ENCODE measurements around the gene CHTF18. TPM values are rescaled to one million over a fixed set of nuclear protein-coding genes. Genes with fewer than 3 reads are reported as not detected.

Gene CHTF18
- total and polyA plus RNA-seq, 2 of the 4 experiments (the other 2 are of a cell fraction): 3.2 to 21.4 TPM

DNA sequence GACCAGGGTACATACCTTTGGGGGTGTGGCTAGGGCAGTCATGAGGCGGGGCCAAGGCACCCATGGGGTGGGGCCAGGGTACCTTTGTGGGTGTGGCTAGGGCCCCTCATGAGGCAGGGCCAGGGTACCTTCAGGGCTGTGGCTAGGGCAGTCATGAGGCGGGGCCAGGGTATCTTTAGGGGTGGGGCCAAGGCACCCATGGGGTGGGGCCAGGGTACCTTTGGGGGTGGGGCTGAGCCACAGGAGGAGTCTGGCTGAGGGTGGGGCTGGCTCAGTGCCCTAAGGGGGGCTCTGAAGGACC lies 8.7 kb downstream of the CHTF18 start:
- Histone ChIP-seq H2BK20ac (ENCODE audit: low read depth, low read length) (no peak overlapping the region), H3K79me1 (ENCODE audit: low read depth in 1 of 2, low read length in 2 of 2) (no peaks in the 10 kb centered on the region), H3K36me3 (ENCODE audit: control insufficient read depth, insufficient read depth, low read length) (peaks cover 3% of the 10 kb centered on the region; the same call in 1 of the 2 replicates), H3K4ac (ENCODE audit: low read depth, low read length) (no peak overlapping the region), H3K27me3 (ENCODE audit: control insufficient read depth, insufficient read depth, low read length) (peaks cover 20% of the 10 kb centered on the region), H3K4me2 (ENCODE audit: low read depth, low read length) (no peak overlapping the region), H3K4me1 (ENCODE audit: control insufficient read depth, insufficient read depth, low read length) (no peaks in the 10 kb centered on the region), H4K5ac (ENCODE audit: low read depth, low read length) (no peak overlapping the region), H2BK15ac (ENCODE audit: low read depth, low read length) (no peak overlapping the region), H3K4me3 (ENCODE audit: insufficient read depth, low read depth, low read length) (no peak overlapping the region), H3K27ac (ENCODE audit: insufficient read depth, low read length) (no peak overlapping the region), H3K9me1 (ENCODE audit: insufficient read depth, low read length) (no peaks in the 10 kb centered on the region), H3K56ac (ENCODE audit: extremely low read depth, insufficient read depth, low read length) (no peak overlapping the region), H2AFZ (replicated peaks; ENCODE audit: low read length, poor library complexity) (no peak overlapping the region), H4K20me1 (ENCODE audit: insufficient read depth, low read length) (no peaks in the 10 kb centered on the region), H2BK120ac (ENCODE audit: low read depth, low read length) (no peak overlapping the region), H3K23ac (ENCODE audit: low read depth, low read length) (no peak overlapping the region), H3K14ac (replicated peaks; ENCODE audit: low read depth, low read length) (no peak overlapping the region), H4K8ac (ENCODE audit: low read depth in 2 of 2, low read length in 2 of 2) (no peak overlapping the region), H3K18ac (ENCODE audit: low read depth, low read length) (no peak overlapping the region), H3K9me3 (ENCODE audit: control insufficient read depth, insufficient read depth, low read length) (no peaks in the 10 kb centered on the region), H2AK5ac (ENCODE audit: low read depth, low read length) (no peak overlapping the region), H4K91ac (ENCODE audit: insufficient read depth, low read depth, low read length) (no peak overlapping the region), H2BK5ac (ENCODE audit: low read depth, low read length, poor library complexity, severe bottlenecking) (no peak overlapping the region), H2AK9ac (replicated peaks; ENCODE audit: low read depth, low read length, poor library complexity) (no peak overlapping the region), H3K9ac (ENCODE audit: low read depth, low read length) (no peak overlapping the region)
- no peak for DNase-seq
- no TSS peak for BruUV-seq (replicated peaks)
- 100% methylated on average over 1 of the region's 2 CpGs; no CpG with 5 or more reads in 1 of the 2 experiments for WGBS, 2 experiments (ENCODE audit: extremely low coverage in 2 of 2, insufficient read length in 1 of 2)
- ChIA-PET CTCF (no interaction called here), POLR2A (ENCODE audit: unreplicated experiment) (no interaction called here)
- no peak for TF ChIP-seq RCOR1 (IDR thresholded peaks at IDR 0.05; ENCODE audit: insufficient replicate concordance, low read length)
- no peak for TF ChIP-seq USF2 (IDR thresholded peaks at IDR 0.05; ENCODE audit: low read depth, low read length)
- TF ChIP-seq MAFK (IDR thresholded peaks at IDR 0.05; ENCODE audit: low read depth, low read length): no peak
- no peak for TF ChIP-seq BHLHE40 (IDR thresholded peaks at IDR 0.05; ENCODE audit: low read depth, low read length)
- no peak for TF ChIP-seq SMC3 (IDR thresholded peaks at IDR 0.05; ENCODE audit: low read depth, low read length)
- TF ChIP-seq, protein P1, sequence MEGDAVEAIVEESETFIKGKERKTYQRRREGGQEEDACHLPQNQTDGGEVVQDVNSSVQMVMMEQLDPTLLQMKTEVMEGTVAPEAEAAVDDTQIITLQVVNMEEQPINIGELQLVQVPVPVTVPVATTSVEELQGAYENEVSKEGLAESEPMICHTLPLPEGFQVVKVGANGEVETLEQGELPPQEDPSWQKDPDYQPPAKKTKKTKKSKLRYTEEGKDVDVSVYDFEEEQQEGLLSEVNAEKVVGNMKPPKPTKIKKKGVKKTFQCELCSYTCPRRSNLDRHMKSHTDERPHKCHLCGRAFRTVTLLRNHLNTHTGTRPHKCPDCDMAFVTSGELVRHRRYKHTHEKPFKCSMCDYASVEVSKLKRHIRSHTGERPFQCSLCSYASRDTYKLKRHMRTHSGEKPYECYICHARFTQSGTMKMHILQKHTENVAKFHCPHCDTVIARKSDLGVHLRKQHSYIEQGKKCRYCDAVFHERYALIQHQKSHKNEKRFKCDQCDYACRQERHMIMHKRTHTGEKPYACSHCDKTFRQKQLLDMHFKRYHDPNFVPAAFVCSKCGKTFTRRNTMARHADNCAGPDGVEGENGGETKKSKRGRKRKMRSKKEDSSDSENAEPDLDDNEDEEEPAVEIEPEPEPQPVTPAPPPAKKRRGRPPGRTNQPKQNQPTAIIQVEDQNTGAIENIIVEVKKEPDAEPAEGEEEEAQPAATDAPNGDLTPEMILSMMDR (conservative IDR thresholded peaks at IDR 0.05; ENCODE audit: low read depth, low read length): no peak
- TF ChIP-seq RFX5 (IDR thresholded peaks at IDR 0.05; ENCODE audit: low read depth, low read length): no peak
- TF ChIP-seq MXI1 (IDR thresholded peaks at IDR 0.05; ENCODE audit: borderline replicate concordance, low read depth, low read length): no peak
- TF ChIP-seq NFE2L2 (IDR thresholded peaks at IDR 0.05; ENCODE audit: low read depth, low read length): no peak
- TF ChIP-seq MAZ (IDR thresholded peaks at IDR 0.05; ENCODE audit: borderline replicate concordance, low read depth, low read length): no peak
- TF ChIP-seq CEBPB (IDR thresholded peaks at IDR 0.05; ENCODE audit: low read depth, low read length): no peak
- TF ChIP-seq FOS (IDR thresholded peaks at IDR 0.05; ENCODE audit: low read depth, low read length): no peak
- no peak for TF ChIP-seq ELK1 (IDR thresholded peaks at IDR 0.05; ENCODE audit: borderline replicate concordance, low read depth, low read length)
- no peak for TF ChIP-seq RAD21 (IDR thresholded peaks at IDR 0.05; ENCODE audit: low read length)
- TF ChIP-seq CHD1 (IDR thresholded peaks at IDR 0.05; ENCODE audit: low read depth, low read length): no peak
- TF ChIP-seq POLR2A (IDR thresholded peaks at IDR 0.05; ENCODE audit: low read depth, low read length): no peak
- in situ Hi-C loops (cut with MboI; ENCODE audit: low sequenced_read_pairs) (no loop called here), intact Hi-C loops (cut with micrococcal nuclease) (no loop called here), dilution Hi-C loops (cut with HindIII; ENCODE audit: low sequenced_read_pairs, unreplicated experiment) (no loop called here)
- ATAC-seq (ENCODE audit: low read depth): no peak
